Measurements from ENCODE around the gene ZNRF1. TPM values are rescaled to one million over a fixed set of nuclear protein-coding genes. Genes with fewer than 3 reads are reported as not detected.
"Not testable (repeated sequence)": the region's sequence is repeated elsewhere in the genome, so short reads cannot be mapped to it uniquely, and the experiment has no call there.

The ZNRF1 gene
- polyA plus RNA-seq, 1 experiment, result 36.5 TPM

DNA sequence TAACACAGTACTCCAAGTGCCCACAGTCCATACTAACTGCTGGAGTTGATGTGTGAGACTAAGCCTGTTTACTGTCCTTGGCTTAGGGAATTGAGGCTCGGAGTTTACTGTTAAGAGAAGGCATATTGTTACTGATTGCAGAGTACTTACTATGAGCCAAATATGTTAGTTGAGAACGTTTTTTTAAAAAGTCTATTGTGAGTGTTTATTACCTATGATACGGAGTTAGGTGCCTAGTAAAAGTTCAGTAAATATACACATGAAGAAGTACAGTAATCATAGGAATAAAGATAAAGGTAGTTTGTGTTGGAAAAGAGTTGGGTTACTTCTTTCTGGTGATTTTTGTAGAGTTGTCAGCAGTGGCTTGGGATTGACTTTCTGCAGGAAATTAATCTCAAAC is 25.4 kb downstream of the ZNRF1 start:
- Histone ChIP-seq H3K27me3 (ENCODE audit: control insufficient read depth, insufficient read depth, low read length) (no peaks in the 10 kb centered on the region), H3K4me3 (ENCODE audit: low read depth, low read length) (no peak overlapping the region), H3K9me3 (ENCODE audit: control insufficient read depth, insufficient read depth, low read length) (peaks cover 17% of the 10 kb centered on the region), H3K27ac (ENCODE audit: low read depth, low read length) (no peak overlapping the region)
- TF ChIP-seq, protein P1, sequence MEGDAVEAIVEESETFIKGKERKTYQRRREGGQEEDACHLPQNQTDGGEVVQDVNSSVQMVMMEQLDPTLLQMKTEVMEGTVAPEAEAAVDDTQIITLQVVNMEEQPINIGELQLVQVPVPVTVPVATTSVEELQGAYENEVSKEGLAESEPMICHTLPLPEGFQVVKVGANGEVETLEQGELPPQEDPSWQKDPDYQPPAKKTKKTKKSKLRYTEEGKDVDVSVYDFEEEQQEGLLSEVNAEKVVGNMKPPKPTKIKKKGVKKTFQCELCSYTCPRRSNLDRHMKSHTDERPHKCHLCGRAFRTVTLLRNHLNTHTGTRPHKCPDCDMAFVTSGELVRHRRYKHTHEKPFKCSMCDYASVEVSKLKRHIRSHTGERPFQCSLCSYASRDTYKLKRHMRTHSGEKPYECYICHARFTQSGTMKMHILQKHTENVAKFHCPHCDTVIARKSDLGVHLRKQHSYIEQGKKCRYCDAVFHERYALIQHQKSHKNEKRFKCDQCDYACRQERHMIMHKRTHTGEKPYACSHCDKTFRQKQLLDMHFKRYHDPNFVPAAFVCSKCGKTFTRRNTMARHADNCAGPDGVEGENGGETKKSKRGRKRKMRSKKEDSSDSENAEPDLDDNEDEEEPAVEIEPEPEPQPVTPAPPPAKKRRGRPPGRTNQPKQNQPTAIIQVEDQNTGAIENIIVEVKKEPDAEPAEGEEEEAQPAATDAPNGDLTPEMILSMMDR (IDR thresholded peaks at IDR 0.05; ENCODE audit: low read depth, low read length), result no peak
- DNase-seq (ENCODE audit: low read depth, low spot score), result no peak
- ChIA-PET POLR2A (no interaction called here), CTCF (no interaction called here)

DNA sequence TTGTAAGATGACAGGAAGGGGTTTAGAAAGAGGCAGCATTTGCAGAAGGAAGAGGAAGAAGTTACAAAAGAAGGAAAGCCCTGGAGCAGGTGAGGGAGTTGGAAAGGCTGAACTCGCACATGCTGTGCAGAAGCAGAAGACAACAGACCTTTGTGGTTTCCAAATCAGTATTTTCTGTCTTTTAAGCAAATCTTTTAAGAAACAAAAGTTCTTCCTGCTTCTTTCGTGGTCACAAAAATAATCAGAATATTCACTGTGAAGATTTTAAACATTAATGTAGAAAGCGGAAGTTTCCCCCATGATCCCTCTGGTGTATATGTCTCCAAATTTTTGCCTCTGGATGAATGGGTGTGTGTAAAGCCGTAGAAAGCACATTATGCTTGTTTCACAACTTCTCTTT is 25.8 kb downstream of the ZNRF1 start:
- peaks cover 16% of the 10 kb centered on the region for H3K9me3 ChIP-seq (ENCODE audit: control insufficient read depth, insufficient read depth, low read length)
- ChIA-PET CTCF (no interaction called here), POLR2A (no interaction called here)
- TF ChIP-seq, protein P1 (IDR thresholded peaks at IDR 0.05; ENCODE audit: low read depth, low read length), result no peak
- H3K27ac ChIP-seq (ENCODE audit: low read depth, low read length), result no peak overlapping the region
- H3K4me3 ChIP-seq (ENCODE audit: low read depth, low read length), result no peak overlapping the region
- DNase-seq (ENCODE audit: low read depth, low spot score), result no peak
- no peaks in the 10 kb centered on the region for H3K27me3 ChIP-seq (ENCODE audit: control insufficient read depth, insufficient read depth, low read length)

DNA sequence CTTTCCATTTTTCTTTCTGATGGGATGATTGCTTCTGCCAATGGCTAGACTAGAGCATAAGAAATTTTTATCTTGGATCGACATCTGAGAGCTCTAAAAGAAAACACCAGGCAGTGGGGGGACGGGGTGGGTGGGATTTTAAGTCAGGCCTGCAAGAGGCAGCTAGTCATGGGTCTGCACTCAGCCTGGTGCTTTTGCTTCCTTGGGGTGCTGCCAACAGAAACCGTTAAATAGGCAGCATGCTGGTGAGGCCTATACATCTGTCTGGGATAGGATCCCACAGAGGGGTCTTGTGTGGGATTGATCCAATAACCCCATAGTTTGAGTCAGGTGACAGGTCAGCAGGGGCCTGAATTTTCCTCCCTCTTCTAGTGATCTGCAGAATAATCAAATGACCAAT is 26.9 kb downstream of the ZNRF1 start:
- Histone ChIP-seq H3K27ac (ENCODE audit: low read depth, low read length) (peak overlapping the region; percentile 85), H3K4me3 (ENCODE audit: low read depth, low read length) (no peak overlapping the region), H3K27me3 (ENCODE audit: control insufficient read depth, insufficient read depth, low read length) (no peaks in the 10 kb centered on the region), H3K9me3 (ENCODE audit: control insufficient read depth, insufficient read depth, low read length) (peaks cover 8% of the 10 kb centered on the region)
- DNase-seq (ENCODE audit: low read depth, low spot score), result no peak
- TF ChIP-seq, protein P1 (IDR thresholded peaks at IDR 0.05; ENCODE audit: low read depth, low read length), result no peak
- CTCF ChIA-PET, result interaction anchor here (0.6 to 1.9 kb wide), 4 partner anchors 9 to 85 kb away, joined by 3 to 13 read pairs (median 3); no protein-coding TSS in a partner anchor
- POLR2A ChIA-PET, result interaction anchor here (0.7 to 1.1 kb wide), 3 partner anchors 19 to 33 kb away, joined by 3 read pairs; no protein-coding TSS in a partner anchor

DNA sequence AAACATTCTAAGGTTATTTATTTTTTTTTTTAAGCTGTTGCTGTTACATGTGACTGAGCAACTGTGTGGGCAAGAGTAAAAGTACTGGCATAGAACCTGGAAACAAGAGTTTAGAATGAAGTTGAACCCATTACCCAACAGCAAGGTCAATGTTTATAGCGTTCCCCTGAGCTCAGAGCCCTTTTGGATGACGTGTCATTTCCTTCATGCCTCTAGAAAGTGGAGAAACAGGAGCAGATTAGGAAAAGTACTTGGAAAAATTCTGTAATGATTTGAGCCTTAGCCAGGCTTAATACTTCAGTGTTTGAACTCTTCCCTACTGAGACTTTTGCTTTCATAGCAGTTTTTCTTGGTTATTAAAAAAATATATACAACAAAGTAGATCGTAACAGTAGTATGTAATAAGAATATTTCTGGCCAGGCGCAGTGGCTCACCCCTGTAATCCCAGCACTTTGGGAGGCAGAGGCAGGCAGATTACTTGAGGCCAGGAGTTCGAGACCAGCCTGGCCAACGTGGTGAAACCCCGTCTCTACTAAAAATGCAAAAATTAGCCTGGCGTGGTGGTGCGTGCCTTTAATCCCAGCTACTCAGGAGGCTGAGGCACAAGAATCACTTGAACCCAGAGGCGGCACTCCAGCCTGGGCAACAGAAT is 27.5 kb downstream of the ZNRF1 start:
- not testable (repeated sequence) for H3K4me3 ChIP-seq (ENCODE audit: low read depth, low read length); H3K27me3 ChIP-seq (ENCODE audit: control insufficient read depth, insufficient read depth, low read length); H3K9me3 ChIP-seq (ENCODE audit: control insufficient read depth, insufficient read depth, low read length)
- H3K27ac ChIP-seq (ENCODE audit: low read depth, low read length), result peak overlapping the region; percentile 85
- DNase-seq (ENCODE audit: low read depth, low spot score), result peak; percentile 88
- ChIA-PET CTCF (interaction anchor here (1.9 kb wide), 1 partner anchor 85 kb away, joined by 13 read pairs; no protein-coding TSS in a partner anchor), POLR2A (interaction anchor here (0.7 to 1.1 kb wide), 5 partner anchors 19 to 124 kb away, joined by 3 to 4 read pairs (median 3); no protein-coding TSS in a partner anchor)

DNA sequence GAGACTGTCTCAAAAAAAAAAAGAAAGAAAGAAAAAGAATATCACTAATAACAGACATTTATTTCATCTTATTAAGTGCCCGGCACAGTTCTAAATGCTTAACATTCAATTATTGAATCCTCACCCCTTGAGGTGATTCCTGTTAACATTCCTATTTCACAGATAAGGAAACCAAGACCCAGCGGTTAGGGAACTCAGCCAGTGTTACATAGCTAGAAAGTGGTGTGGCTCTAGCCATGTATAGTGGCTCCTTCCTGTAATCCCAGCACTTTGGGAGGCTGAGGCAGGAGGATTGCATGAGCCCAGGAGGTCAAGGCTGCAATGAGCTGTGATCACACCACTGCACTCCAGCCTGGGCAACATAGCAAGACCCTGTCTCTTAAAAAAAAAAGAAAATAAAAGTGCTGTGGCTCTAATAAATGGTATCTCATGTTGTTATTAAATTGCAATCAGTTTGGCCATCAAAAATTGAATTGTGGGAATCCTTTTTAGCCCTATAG is 28.1 kb downstream of the ZNRF1 start:
- CTCF ChIA-PET, result interaction anchor here (1.9 kb wide), 1 partner anchor 84 kb away, joined by 13 read pairs; no protein-coding TSS in a partner anchor
- POLR2A ChIA-PET, result interaction anchor here (0.7 to 1.1 kb wide), 3 partner anchors 32 to 124 kb away, joined by 3 to 4 read pairs (median 3); no protein-coding TSS in a partner anchor

More for the DNA sequence above, 28.1 kb downstream of the ZNRF1 start:
- H3K27me3 ChIP-seq (ENCODE audit: control insufficient read depth, insufficient read depth, low read length), result no peaks in the 10 kb centered on the region
- no peak overlapping the region for H3K4me3 ChIP-seq (ENCODE audit: low read depth, low read length)
- TF ChIP-seq, protein P1 (IDR thresholded peaks at IDR 0.05; ENCODE audit: low read depth, low read length), result no peak
- peaks cover 1% of the 10 kb centered on the region; the same call in 1 of the 2 replicates for H3K9me3 ChIP-seq (ENCODE audit: control insufficient read depth, insufficient read depth, low read length)
- peak overlapping the region; percentile 85 for H3K27ac ChIP-seq (ENCODE audit: low read depth, low read length)
- DNase-seq (ENCODE audit: low read depth, low spot score), result no peak

All from AG04450 (cell line).